ENCODE data around the gene RSRC2.
A peak's percentile ranks its signal among the peaks of the same experiment; 100 is the strongest.
"Not testable (repeated sequence)": the region's sequence is repeated elsewhere in the genome, so short reads cannot be mapped to it uniquely, and the experiment has no call there.

The RSRC2 gene

GRCh38 chr12:122526683-122527477, at the start of gene RSRC2, which contains the start of gene KNTC1:
TSS of gene RSRC2 (minus strand) at chr12:122526936. CDS start at chr12:122526853, 83 bp downstream.
TSS of gene KNTC1 (plus strand) at chr12:122527249. CDS start at chr12:122530064, 2,815 bp downstream.
- peak; percentile 100 for DNase-seq

- no peak for DNase-seq
Measured at GRCh38 chr12:122571821-122572220, 45.1 kb upstream of the RSRC2 start.

- not testable (repeated sequence) for DNase-seq
Measured at GRCh38 chr12:122570006-122570405, 43.3 kb upstream of the RSRC2 start.

GRCh38 chr12:122569288-122569687, 42.6 kb upstream of the RSRC2 start:
- DNase-seq = no peak

GRCh38 chr12:122566816-122567215, 40.1 kb upstream of the RSRC2 start:
- DNase-seq = not testable (repeated sequence)

GRCh38 chr12:122563361-122563760, 36.6 kb upstream of the RSRC2 start:
- DNase-seq = no peak

GRCh38 chr12:122560138-122560537, 33.4 kb upstream of the RSRC2 start:
- DNase-seq = no peak

GRCh38 chr12:122558745-122559641, 32.3 kb upstream of the RSRC2 start:
- no peak for DNase-seq

- DNase-seq = no peak
Measured at GRCh38 chr12:122547330-122547729, 20.6 kb upstream of the RSRC2 start.

GRCh38 chr12:122545855-122546254, 19.1 kb upstream of the RSRC2 start:
- no peak for DNase-seq

GRCh38 chr12:122544537-122544936, 17.8 kb upstream of the RSRC2 start:
- DNase-seq = no peak

- DNase-seq = no peak
Measured at GRCh38 chr12:122538496-122538895, 11.8 kb upstream of the RSRC2 start.

GRCh38 chr12:122537021-122537420, 10.3 kb upstream of the RSRC2 start:
- no peak for DNase-seq

GRCh38 chr12:122533856-122534255, 7.1 kb upstream of the RSRC2 start:
- DNase-seq = no peak

GRCh38 chr12:122528992-122529391, 2.3 kb upstream of the RSRC2 start:
- no peak for DNase-seq

GRCh38 chr12:122528582-122528981, 1.8 kb upstream of the RSRC2 start:
- DNase-seq = no peak

- no peak for DNase-seq
Measured at GRCh38 chr12:122527478-122527944, 775 bp upstream of the RSRC2 start.

GRCh38 chr12:122523846-122524718, 2.7 kb downstream of the RSRC2 start:
- DNase-seq = no peak

- DNase-seq = no peak
Measured at GRCh38 chr12:122523280-122523679, 3.5 kb downstream of the RSRC2 start.

GRCh38 chr12:122520676-122521075, 6.1 kb downstream of the RSRC2 start:
- no peak for DNase-seq

- no peak for DNase-seq
Measured at GRCh38 chr12:122519418-122519817, 7.3 kb downstream of the RSRC2 start.

- no peak for DNase-seq
Measured at GRCh38 chr12:122518908-122519307, 7.8 kb downstream of the RSRC2 start.

GRCh38 chr12:122517877-122518276, 8.9 kb downstream of the RSRC2 start:
- no peak for DNase-seq

Data from NCI-H2227 treated with DMSO at 0.1 percent for 48 hours (cell line).